ENCODE measurements around the gene LPO. TPM values are rescaled to one million over a fixed set of nuclear protein-coding genes. Genes with fewer than 3 reads are reported as not detected.
A peak's percentile ranks its signal among the peaks of the same experiment; 100 is the strongest.

LPO gene
- total RNA-seq, 3 donors from 2014 or later, result 0.18 TPM; not detected in 2

- no peak for DNase-seq
- peaks cover 54% of the 10 kb centered on the region for H3K27me3 Mint-ChIP-seq (ENCODE audit: low read depth)
Observed at GRCh38 chr17:58239987-58240386, 1.6 kb downstream of the LPO start.

GRCh38 chr17:58242171-58242784 lies 3.9 kb downstream of the LPO start:
- H3K4me3 Mint-ChIP-seq, result no peak overlapping the region
- peaks cover 47% of the 10 kb centered on the region for H3K27me3 Mint-ChIP-seq (ENCODE audit: low read depth)
- no peaks in the 10 kb centered on the region for H3K36me3 Mint-ChIP-seq (ENCODE audit: insufficient read depth)
- H3K4me1 Mint-ChIP-seq (ENCODE audit: low read depth), result no peaks in the 10 kb centered on the region
- ATAC-seq, result peak; percentile 61 to 68
- H3K9me3 Mint-ChIP-seq, result no peaks in the 10 kb centered on the region
- no peak for DNase-seq

More at GRCh38 chr17:58239987-58240386, 1.6 kb downstream of the LPO start:
- no peaks in the 10 kb centered on the region for H3K9me3 Mint-ChIP-seq
- no peaks in the 10 kb centered on the region for H3K36me3 Mint-ChIP-seq (ENCODE audit: insufficient read depth)
- no peaks in the 10 kb centered on the region for H3K4me1 Mint-ChIP-seq (ENCODE audit: low read depth)
- H3K4me3 Mint-ChIP-seq, result no peak overlapping the region
- no peak for ATAC-seq

- peaks cover 12% of the 10 kb centered on the region for H3K4me1 Mint-ChIP-seq (ENCODE audit: low read depth)
- DNase-seq (no peak), ATAC-seq (no peak)
- no peak overlapping the region for H3K4me3 Mint-ChIP-seq
- H3K27me3 Mint-ChIP-seq (ENCODE audit: low read depth), result peaks cover 35% of the 10 kb centered on the region
- H3K36me3 Mint-ChIP-seq (ENCODE audit: insufficient read depth), result no peaks in the 10 kb centered on the region
- H3K9me3 Mint-ChIP-seq, result no peaks in the 10 kb centered on the region
Observed at GRCh38 chr17:58244963-58245362, 6.6 kb downstream of the LPO start.

GRCh38 chr17:58245428-58246103 lies 7.2 kb downstream of the LPO start:
- H3K9me3 Mint-ChIP-seq, result no peaks in the 10 kb centered on the region
- no peak for ATAC-seq
- peaks cover 37% of the 10 kb centered on the region for H3K27me3 Mint-ChIP-seq (ENCODE audit: low read depth)
- peaks cover 12% of the 10 kb centered on the region for H3K4me1 Mint-ChIP-seq (ENCODE audit: low read depth)
- no peaks in the 10 kb centered on the region for H3K36me3 Mint-ChIP-seq (ENCODE audit: insufficient read depth)
- H3K4me3 Mint-ChIP-seq, result no peak overlapping the region
- no peak for DNase-seq

- no peak overlapping the region for H3K4me3 Mint-ChIP-seq
- ATAC-seq (no peak), DNase-seq (no peak)
- peaks cover 12% of the 10 kb centered on the region for H3K4me1 Mint-ChIP-seq (ENCODE audit: low read depth)
- peaks cover 36% of the 10 kb centered on the region for H3K27me3 Mint-ChIP-seq (ENCODE audit: low read depth)
- H3K36me3 Mint-ChIP-seq (ENCODE audit: insufficient read depth), result no peaks in the 10 kb centered on the region
- H3K9me3 Mint-ChIP-seq, result no peaks in the 10 kb centered on the region
Observed at GRCh38 chr17:58246104-58246740, 7.8 kb downstream of the LPO start.

- DNase-seq, result no peak
- Mint-ChIP-seq H3K36me3 (ENCODE audit: insufficient read depth) (no peaks in the 10 kb centered on the region), H3K4me3 (no peak overlapping the region), H3K4me1 (ENCODE audit: low read depth) (peaks cover 12% of the 10 kb centered on the region), H3K27me3 (ENCODE audit: low read depth) (peaks cover 30% of the 10 kb centered on the region), H3K9me3 (no peaks in the 10 kb centered on the region)
- no peak for ATAC-seq
Observed at GRCh38 chr17:58246781-58247180, 8.4 kb downstream of the LPO start.

GRCh38 chr17:58247511-58248363 lies 9.4 kb downstream of the LPO start:
- peaks cover 22% of the 10 kb centered on the region for H3K27me3 Mint-ChIP-seq (ENCODE audit: low read depth)
- no peak for ATAC-seq
- H3K4me3 Mint-ChIP-seq, result no peak overlapping the region

GRCh38 chr17:58248955-58249269 lies 10.5 kb downstream of the LPO start:
- peak overlapping the region; percentile 79 for H3K4me3 Mint-ChIP-seq

More at GRCh38 chr17:58247511-58248363, 9.4 kb downstream of the LPO start:
- no peaks in the 10 kb centered on the region for H3K36me3 Mint-ChIP-seq (ENCODE audit: insufficient read depth)
- H3K4me1 Mint-ChIP-seq (ENCODE audit: low read depth), result peaks cover 12% of the 10 kb centered on the region
- DNase-seq, result no peak
- no peaks in the 10 kb centered on the region for H3K9me3 Mint-ChIP-seq

GRCh38 chr17:58249270-58250133 lies 11.1 kb downstream of the LPO start:
- Mint-ChIP-seq H3K36me3 (ENCODE audit: insufficient read depth) (no peaks in the 10 kb centered on the region), H3K9me3 (no peaks in the 10 kb centered on the region), H3K27me3 (ENCODE audit: low read depth) (peaks cover 10% of the 10 kb centered on the region), H3K4me1 (ENCODE audit: low read depth) (peaks cover 12% of the 10 kb centered on the region), H3K4me3 (peak overlapping the region; percentile 79)
- peak; percentile 95 for ATAC-seq
- DNase-seq, result peak; percentile 77

More at GRCh38 chr17:58248955-58249269, 10.5 kb downstream of the LPO start:
- H3K36me3 Mint-ChIP-seq (ENCODE audit: insufficient read depth), result no peaks in the 10 kb centered on the region
- DNase-seq (no peak), ATAC-seq (peak in 1 of 2 donors; percentile 4)
- H3K27me3 Mint-ChIP-seq (ENCODE audit: low read depth), result peaks cover 12% of the 10 kb centered on the region
- peaks cover 12% of the 10 kb centered on the region for H3K4me1 Mint-ChIP-seq (ENCODE audit: low read depth)
- no peaks in the 10 kb centered on the region for H3K9me3 Mint-ChIP-seq

- H3K9me3 Mint-ChIP-seq, result no peaks in the 10 kb centered on the region
- H3K36me3 Mint-ChIP-seq (ENCODE audit: insufficient read depth), result no peaks in the 10 kb centered on the region
- peaks cover 12% of the 10 kb centered on the region for H3K4me1 Mint-ChIP-seq (ENCODE audit: low read depth)
- ATAC-seq, result no peak
- no peak overlapping the region for H3K4me3 Mint-ChIP-seq
- no peak for DNase-seq
- peaks cover 8% of the 10 kb centered on the region for H3K27me3 Mint-ChIP-seq (ENCODE audit: low read depth)
Observed at GRCh38 chr17:58250344-58251011, 12.1 kb downstream of the LPO start.

- Mint-ChIP-seq H3K27me3 (ENCODE audit: low read depth) (peaks cover 5% of the 10 kb centered on the region), H3K4me1 (ENCODE audit: low read depth) (peaks cover 12% of the 10 kb centered on the region), H3K9me3 (no peaks in the 10 kb centered on the region), H3K4me3 (no peak overlapping the region), H3K36me3 (ENCODE audit: insufficient read depth) (no peaks in the 10 kb centered on the region)
- no peak for DNase-seq
- no peak for ATAC-seq
Observed at GRCh38 chr17:58252141-58252540, 13.8 kb downstream of the LPO start.

GRCh38 chr17:58253082-58253481 lies 14.7 kb downstream of the LPO start:
- H3K27me3 Mint-ChIP-seq (ENCODE audit: low read depth), result peaks cover 5% of the 10 kb centered on the region
- no peaks in the 10 kb centered on the region for H3K9me3 Mint-ChIP-seq
- H3K36me3 Mint-ChIP-seq (ENCODE audit: insufficient read depth), result no peaks in the 10 kb centered on the region
- no peak overlapping the region for H3K4me3 Mint-ChIP-seq
- DNase-seq, result no peak
- H3K4me1 Mint-ChIP-seq (ENCODE audit: low read depth), result peaks cover 6% of the 10 kb centered on the region
- ATAC-seq, result no peak

GRCh38 chr17:58254803-58255202 lies 16.4 kb downstream of the LPO start:
- H3K27me3 Mint-ChIP-seq (ENCODE audit: low read depth), result peaks cover 5% of the 10 kb centered on the region
- ATAC-seq (no peak), DNase-seq (no peak)
- H3K4me3 Mint-ChIP-seq, result no peak overlapping the region
- H3K36me3 Mint-ChIP-seq (ENCODE audit: insufficient read depth), result no peaks in the 10 kb centered on the region
- no peaks in the 10 kb centered on the region for H3K9me3 Mint-ChIP-seq
- no peaks in the 10 kb centered on the region for H3K4me1 Mint-ChIP-seq (ENCODE audit: low read depth)

Data from activated T-cell treated with anti-CD3 and anti-CD28 coated beads, Interleukin-2, amount 50 U/mL, for 4 hours (primary cell).